ENCODE data around the gene OR7G2.
"Not testable (repeated sequence)": the region's sequence is repeated elsewhere in the genome, so short reads cannot be mapped to it uniquely, and the experiment has no call there.

The OR7G2 gene

GRCh38 chr19:9071720-9072119 lies 35.6 kb downstream of the OR7G2 start:
- not testable (repeated sequence) for DNase-seq

- no peak for DNase-seq
Measured at GRCh38 chr19:9070066-9070465, 37.2 kb downstream of the OR7G2 start.

DNA sequence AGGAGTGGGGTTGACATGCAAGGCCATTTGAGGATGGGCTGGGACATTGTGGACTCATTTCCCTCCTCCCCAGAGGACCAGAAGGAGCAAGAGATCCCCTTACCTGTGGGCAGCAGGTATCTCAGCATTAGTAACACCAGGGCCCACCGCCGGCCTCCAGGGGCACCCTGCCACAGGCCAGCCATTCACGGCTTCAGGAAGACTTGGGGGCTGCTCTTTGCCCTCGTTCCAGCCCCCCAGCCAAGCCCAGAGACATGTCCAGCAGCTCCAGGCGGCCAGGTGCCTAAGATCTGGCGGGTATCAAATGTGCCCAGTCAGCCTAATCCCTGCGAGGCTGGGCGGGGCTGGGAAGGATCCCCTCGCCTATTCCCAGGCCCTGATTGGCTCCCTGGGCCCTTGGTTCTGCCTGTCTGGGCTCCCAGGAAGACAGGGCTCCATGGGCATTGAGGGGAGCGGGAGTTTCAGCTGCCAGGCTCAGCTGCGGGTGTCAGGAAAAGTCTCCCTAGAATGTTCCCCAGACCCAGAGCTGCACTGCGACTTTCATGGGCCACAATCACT lies 41.7 kb downstream of the OR7G2 start:
- DNase-seq: no peak

- no peak for DNase-seq
Measured at GRCh38 chr19:9061879-9062278, 45.4 kb downstream of the OR7G2 start.

DNA sequence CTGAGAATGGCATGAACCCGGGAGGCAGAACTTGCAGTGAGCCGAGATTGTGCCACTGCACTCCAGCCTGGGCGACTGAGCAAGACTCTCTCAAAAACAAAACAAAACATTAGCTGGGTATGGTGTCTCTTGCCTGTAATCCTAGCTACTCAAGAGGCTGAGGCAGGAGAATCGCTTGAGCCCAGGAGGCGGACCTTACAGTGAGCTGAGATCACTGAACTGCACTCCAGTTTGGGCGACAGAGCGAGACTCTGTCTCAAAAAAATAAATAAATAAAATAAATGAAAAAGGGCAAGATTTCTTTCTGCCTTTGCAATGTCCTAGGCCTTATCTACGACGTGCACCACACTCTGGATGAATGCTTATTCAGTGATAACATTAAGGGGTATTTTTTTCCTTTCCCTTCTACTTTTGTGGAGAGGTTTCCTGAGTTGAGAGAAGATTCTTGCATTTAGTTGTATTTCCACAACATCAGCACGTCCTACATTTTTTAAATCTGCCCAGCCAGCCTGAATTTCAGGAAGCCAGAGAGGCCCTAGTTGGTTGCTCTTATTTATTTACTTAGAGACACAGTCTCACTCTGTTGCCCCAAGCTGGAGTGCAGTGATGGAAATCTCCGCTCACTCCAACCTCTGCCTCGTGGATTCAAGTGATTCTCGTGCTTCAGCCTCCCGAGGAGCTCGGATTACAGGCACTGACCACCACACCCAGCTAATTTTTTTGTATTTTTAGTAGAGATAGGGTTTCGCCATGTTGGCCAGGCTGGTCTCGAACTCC lies 46.5 kb downstream of the OR7G2 start:
- DNase-seq: no peak

DNA sequence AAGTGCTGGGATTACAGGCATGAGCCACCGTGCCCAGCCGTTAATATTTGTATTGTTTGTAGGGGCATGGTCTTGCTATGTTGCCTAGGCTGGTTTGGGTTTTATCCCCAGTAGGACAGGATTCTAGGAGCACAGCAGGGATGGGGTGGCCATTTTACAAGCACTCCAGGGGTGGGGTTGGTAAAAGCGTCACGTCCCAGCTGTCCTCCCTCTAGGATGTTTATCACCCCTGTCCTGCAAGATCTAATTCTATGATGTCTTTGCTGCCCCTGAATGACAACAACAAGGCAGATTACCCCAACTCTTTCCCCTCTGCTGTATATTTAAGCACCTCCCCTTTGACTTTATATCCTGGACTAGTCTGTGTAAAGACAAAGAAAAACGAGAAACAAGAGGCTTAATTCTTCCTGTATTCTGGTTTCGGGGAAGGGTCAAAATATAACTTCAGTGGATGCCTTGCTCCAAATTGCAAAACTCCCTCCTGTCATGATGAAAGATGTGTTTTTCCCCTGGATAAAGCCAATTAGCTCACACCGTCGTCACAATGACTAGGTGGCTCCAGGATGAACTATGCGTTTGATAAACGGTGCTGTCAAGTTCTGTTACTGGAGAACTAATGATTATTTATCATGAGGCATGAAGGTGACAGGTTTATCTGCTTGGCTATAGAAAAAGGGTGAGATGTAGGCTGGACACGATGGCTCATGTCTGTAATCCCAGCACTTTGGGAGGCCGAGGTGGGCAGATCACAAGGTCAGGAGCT lies 48.2 kb downstream of the OR7G2 start:
- no peak for DNase-seq

DNA sequence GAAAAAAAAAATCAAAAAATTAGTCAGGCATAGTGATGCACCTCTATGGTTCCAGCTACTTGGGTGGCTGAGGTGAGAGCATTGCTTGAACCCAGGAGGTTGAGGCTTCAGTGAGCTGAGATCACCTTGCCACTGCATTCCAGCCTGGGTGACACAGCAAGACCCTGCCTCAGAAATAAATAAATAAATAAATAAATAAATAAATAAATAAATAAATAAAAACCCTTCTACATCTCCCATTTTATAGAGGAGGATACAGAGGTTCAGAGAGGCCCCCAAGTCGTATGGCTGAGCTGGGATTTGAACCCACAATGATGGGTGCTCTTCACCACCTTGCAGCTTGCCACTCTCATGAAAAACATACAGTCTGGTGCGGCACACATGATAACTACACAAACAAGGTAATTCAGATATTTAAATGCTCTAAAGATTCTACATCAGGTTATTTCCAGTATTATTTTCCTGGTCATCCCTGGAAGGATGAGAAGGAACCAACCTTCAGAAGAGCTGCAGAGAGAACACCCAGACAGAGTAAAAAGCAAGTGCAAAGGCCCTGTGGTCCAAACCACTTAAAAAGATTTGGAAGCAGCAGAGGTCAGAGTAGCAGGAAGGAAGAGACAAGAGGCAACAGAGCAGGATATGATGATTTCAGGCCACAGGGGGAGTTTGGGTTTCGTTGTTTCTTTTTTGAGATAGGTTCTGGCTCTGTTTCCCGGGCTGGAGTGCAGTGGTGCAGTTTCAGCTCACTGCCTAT lies 49.6 kb downstream of the OR7G2 start:
- DNase-seq: no peak

DNA sequence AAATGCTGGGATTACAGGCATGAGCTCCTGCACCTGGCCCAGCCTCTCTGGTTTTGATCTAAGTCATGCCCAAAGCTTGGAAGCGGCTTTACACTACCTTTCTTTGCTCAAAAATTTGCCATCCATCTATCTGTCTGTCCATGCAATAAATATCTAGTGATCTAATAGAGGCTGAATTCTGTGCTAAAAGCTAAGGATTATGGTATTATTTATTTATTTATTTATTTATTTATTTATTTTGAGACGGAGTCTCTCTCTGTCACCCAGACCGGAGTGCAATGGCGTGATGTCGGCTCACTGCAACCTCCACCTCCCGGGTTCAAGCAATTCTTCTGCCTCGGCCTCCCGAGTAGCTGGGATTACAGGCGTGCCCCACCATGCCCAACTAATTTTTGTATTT lies 51.1 kb downstream of the OR7G2 start:
- not testable (repeated sequence) for DNase-seq

DNA sequence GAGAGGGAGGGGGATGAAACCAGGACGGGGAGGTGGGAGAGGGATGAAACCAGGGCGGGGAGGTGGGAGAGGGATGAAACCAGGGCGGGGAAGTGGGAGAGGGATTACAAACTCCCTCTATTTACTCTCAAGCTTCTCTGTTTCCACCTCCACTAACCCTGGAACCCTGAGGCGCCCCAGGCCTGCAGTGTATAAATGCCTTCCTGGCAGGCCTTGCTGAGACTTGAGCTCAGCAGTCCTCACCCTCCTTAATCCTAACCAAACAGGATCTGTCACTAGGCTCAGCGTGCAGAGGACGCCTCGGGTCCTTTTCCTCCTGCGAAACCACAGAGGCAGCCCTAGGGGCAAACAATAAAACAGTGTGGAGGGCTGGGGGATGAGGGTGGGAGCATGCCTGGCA lies 52.5 kb downstream of the OR7G2 start:
- no peak for DNase-seq

DNA sequence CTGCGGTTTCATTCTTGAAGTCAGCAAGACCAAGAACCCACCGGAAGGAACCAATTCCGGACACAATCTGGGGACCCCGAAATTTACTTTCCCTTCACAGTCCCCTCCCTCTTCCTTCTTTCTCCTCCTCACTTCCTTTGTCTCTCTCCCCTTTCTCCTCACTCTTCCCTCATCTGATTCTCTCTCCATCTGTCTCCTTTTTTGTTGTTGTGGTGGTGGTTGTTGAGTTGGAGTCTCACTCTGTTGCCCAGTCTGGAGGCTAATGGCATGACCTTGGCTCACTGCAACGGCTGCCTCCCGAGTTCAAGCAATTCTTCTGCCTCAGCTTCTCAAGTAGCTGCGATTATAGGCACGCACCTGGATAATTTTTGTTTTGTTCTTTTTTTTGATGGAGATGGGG lies 53.1 kb downstream of the OR7G2 start:
- no peak for DNase-seq

DNA sequence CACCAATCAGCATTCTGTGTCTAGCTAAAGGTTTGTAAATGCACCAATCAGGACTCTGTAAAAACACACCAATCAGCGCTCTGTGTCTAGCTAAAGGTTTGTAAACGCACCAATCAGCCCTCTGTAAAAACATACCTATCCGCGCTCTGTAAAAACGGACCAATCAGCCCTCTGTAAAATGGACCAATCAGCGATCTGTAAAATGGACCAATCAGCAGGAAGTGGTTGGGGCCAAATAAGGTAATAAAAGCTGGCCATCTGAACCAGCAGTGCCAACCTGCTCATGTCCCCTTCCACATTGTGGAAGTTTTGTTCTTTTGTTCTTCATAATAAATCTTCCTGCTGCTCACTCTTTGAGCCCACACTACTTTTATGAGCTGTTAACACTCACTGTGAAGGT lies 53.6 kb downstream of the OR7G2 start:
- DNase-seq: not testable (repeated sequence)

- DNase-seq: no peak
Measured at GRCh38 chr19:9052894-9053293, 54.4 kb downstream of the OR7G2 start.

Measured in activated CD4-positive, alpha-beta T cell treated with anti-CD3 and anti-CD28 coated beads for 48 hours (primary cell).